ENCODE data around the gene MFN2. TPM values are rescaled to one million over a fixed set of nuclear protein-coding genes. Genes with fewer than 3 reads are reported as not detected.

MFN2 gene
- total and polyA plus RNA-seq, 9 of the 15 experiments (the other 6 are each of a cell fraction or from before 2014, with no cell fraction given) = 10.5 to 158 (median 87.1) TPM

DNA sequence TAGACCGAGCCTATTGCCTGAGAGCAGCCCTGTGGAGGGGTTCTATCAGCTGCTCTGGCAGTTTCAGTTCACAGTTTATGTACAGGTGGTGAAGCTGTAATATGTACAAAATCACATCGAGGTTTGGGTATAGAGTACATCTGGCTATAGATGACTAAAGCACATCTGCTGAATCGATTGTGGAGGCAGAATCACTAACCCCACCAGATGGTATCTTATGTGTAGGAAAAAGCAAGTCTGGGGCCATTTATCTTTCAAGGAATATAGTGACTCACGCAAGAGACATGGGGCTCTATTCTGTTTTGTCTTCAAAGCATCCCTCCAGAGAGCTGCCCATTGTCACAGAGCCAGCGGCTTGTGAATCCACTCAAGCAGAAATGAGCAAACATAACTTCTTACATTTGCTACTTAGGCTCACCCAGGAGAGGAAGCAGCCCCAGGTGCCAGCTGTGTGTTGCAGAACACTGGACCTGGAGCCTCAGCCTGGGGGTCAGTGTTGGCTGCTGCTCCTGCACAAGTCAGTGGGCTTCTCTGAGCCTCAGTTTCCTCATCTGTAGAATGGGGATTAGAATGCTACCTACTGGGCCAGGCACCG is 60.3 kb downstream of the MFN2 start (continued):
- TF ChIP-seq, protein P1, sequence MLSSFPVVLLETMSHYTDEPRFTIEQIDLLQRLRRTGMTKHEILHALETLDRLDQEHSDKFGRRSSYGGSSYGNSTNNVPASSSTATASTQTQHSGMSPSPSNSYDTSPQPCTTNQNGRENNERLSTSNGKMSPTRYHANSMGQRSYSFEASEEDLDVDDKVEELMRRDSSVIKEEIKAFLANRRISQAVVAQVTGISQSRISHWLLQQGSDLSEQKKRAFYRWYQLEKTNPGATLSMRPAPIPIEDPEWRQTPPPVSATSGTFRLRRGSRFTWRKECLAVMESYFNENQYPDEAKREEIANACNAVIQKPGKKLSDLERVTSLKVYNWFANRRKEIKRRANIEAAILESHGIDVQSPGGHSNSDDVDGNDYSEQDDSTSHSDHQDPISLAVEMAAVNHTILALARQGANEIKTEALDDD (IDR thresholded peaks at IDR 0.05) = no peak; the same call in 1 of the 2 replicates
- peak; percentile 81 for TF ChIP-seq SMARCA4 (IDR thresholded peaks at IDR 0.05)
- TF ChIP-seq GATA2 (CRISPR knock-in tag; IDR thresholded peaks at IDR 0.05) = peak; percentile 21; the same call in 1 of the 2 replicates
- TF ChIP-seq SMARCE1 (IDR thresholded peaks at IDR 0.05) = peak; percentile 76
- TF ChIP-seq ADNP (tag; IDR thresholded peaks at IDR 0.05) = peak; percentile 82
- TF ChIP-seq ATF7 (IDR thresholded peaks at IDR 0.05) = peak; percentile 16; the same call in 1 of the 2 replicates
- no peak for TF ChIP-seq ZNF830 (CRISPR knock-in tag; IDR thresholded peaks at IDR 0.05)
- peak; percentile 43; the same call in 1 of the 2 replicates for TF ChIP-seq CBX1 (IDR thresholded peaks at IDR 0.05; ENCODE audit: low read depth)
- TF ChIP-seq PTBP1 (IDR thresholded peaks at IDR 0.05; ENCODE audit: low read depth, low read length) = no peak
- TF ChIP-seq NR2C1 (IDR thresholded peaks at IDR 0.05) = no peak
- 0 out of 2 replicates have a peak, but pooled peaks have one; percentile 40 for TF ChIP-seq NR2C1 (tag; IDR thresholded peaks at IDR 0.05)
- TF ChIP-seq ZBED1 (IDR thresholded peaks at IDR 0.05) = peak; percentile 56; the same call in 1 of the 2 replicates
- TF ChIP-seq, protein P2, sequence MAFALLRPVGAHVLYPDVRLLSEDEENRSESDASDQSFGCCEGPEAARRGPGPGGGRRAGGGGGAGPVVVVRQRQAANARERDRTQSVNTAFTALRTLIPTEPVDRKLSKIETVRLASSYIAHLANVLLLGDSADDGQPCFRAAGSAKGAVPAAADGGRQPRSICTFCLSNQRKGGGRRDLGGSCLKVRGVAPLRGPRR (CRISPR knock-in tag; IDR thresholded peaks at IDR 0.05) = no peak
- TF ChIP-seq TBL1XR1 (IDR thresholded peaks at IDR 0.05; ENCODE audit: low read length in 2 of 2) = peak in 1 of 2 experiments; percentile 79; a peak in 2 of 4 replicates
- TF ChIP-seq TEAD1 (CRISPR knock-in tag; IDR thresholded peaks at IDR 0.05) = peak in 1 of 2 experiments; percentile 25; a peak in 1 of 4 replicates
- TF ChIP-seq TRIM28 (IDR thresholded peaks at IDR 0.05) = no peak
- TF ChIP-seq, protein P3, sequence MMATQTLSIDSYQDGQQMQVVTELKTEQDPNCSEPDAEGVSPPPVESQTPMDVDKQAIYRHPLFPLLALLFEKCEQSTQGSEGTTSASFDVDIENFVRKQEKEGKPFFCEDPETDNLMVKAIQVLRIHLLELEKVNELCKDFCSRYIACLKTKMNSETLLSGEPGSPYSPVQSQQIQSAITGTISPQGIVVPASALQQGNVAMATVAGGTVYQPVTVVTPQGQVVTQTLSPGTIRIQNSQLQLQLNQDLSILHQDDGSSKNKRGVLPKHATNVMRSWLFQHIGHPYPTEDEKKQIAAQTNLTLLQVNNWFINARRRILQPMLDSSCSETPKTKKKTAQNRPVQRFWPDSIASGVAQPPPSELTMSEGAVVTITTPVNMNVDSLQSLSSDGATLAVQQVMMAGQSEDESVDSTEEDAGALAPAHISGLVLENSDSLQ (IDR thresholded peaks at IDR 0.05) = peak; percentile 34; the same call in 1 of the 2 replicates
- no peak for TF ChIP-seq SMAD3 (CRISPR knock-in tag; conservative IDR thresholded peaks at IDR 0.05)
- TF ChIP-seq, protein P4, sequence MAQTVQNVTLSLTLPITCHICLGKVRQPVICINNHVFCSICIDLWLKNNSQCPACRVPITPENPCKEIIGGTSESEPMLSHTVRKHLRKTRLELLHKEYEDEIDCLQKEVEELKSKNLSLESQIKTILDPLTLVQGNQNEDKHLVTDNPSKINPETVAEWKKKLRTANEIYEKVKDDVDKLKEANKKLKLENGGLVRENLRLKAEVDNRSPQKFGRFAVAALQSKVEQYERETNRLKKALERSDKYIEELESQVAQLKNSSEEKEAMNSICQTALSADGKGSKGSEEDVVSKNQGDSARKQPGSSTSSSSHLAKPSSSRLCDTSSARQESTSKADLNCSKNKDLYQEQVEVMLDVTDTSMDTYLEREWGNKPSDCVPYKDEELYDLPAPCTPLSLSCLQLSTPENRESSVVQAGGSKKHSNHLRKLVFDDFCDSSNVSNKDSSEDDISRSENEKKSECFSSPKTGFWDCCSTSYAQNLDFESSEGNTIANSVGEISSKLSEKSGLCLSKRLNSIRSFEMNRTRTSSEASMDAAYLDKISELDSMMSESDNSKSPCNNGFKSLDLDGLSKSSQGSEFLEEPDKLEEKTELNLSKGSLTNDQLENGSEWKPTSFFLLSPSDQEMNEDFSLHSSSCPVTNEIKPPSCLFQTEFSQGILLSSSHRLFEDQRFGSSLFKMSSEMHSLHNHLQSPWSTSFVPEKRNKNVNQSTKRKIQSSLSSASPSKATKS (CRISPR knock-in tag; IDR thresholded peaks at IDR 0.05) = no peak
- TF ChIP-seq CXXC5 (CRISPR knock-in tag; IDR thresholded peaks at IDR 0.05) = 0 out of 2 replicates have a peak, but pooled peaks have one; percentile 4
- TF ChIP-seq HDAC2 (IDR thresholded peaks at IDR 0.05) = peak; percentile 75; the same call in 1 of the 2 replicates
- peak; percentile 75 for TF ChIP-seq CTBP1 (IDR thresholded peaks at IDR 0.05; ENCODE audit: borderline replicate concordance)
- TF ChIP-seq RAD51 (IDR thresholded peaks at IDR 0.05; ENCODE audit: borderline replicate concordance, low read depth) = no peak
